Naive thymus-derived CD4-positive, alpha-beta T cell (primary cell): ENCODE data around the gene TOM1L2. TPM values are rescaled to one million over a fixed set of nuclear protein-coding genes. Genes with fewer than 3 reads are reported as not detected.
"Not testable (repeated sequence)": the region's sequence is repeated elsewhere in the genome, so short reads cannot be mapped to it uniquely, and the experiment has no call there.

Experiments used
- ATAC-seq: fragments of 150-1000 bp; cut with Tn5 transposase; 2 replicates; pipeline ENCODE4 v1.10.0; 2021; ENCODE audit warnings: mild to moderate bottlenecking, moderate library complexity
- CTCF ChIA-PET: fragments of 350-600 bp; sonication (Branson Sonifier 250); formaldehyde crosslinking; loops from one replicate; lab custom pipeline; 2021; ENCODE audit warnings: antibody characterized with exemption; lab: Charles Lee
- POLR2A ChIA-PET: fragments of 350-600 bp; sonication (Branson Sonifier 250); formaldehyde crosslinking; loops from one replicate; lab custom pipeline; 2021; ENCODE audit warnings: antibody characterized with exemption, inconsistent platforms; lab: Charles Lee
- DNase-seq, 9 donors: peaks; one replicate each; pipeline versions ENCODE4 v3.0.0 to v3.0.0-alpha.2; 2020 to 2022; ENCODE audit warnings: mixed read lengths in 1 of 9
- H3K27ac ChIP-seq: one replicate; pipeline ENCODE4 v1.7.0; 2013; ENCODE audit warnings: mild to moderate bottlenecking, low read depth, low read length, moderate library complexity
- H3K27me3 ChIP-seq, 2 donors: one replicate each; pipeline ENCODE4 v1.7.0; 2013; ENCODE audit warnings: low read length in 2 of 2, mild to moderate bottlenecking in 2 of 2, moderate library complexity in 2 of 2; ENCODE audit not compliant: control insufficient read depth in 2 of 2, insufficient read depth in 2 of 2
- H3K36me3 ChIP-seq, 3 experiments: 1 replicate in 2 of 3; 2 replicates in 1 of 3; pipeline ENCODE4 v1.7.0; 2013; ENCODE audit warnings: low read length in 3 of 3, mild to moderate bottlenecking in 3 of 3, moderate library complexity in 1 of 3; ENCODE audit not compliant: insufficient read depth in 3 of 3, control insufficient read depth in 2 of 3
- H3K4me1 ChIP-seq, 2 donors: one replicate each; pipeline ENCODE4 v1.7.0; 2013; ENCODE audit warnings: low read length in 2 of 2, mild to moderate bottlenecking in 2 of 2, moderate library complexity in 1 of 2; ENCODE audit not compliant: control insufficient read depth in 2 of 2, insufficient read depth in 2 of 2
- H3K4me3 ChIP-seq: 2 replicates; pipeline ENCODE4 v1.7.0; 2013; ENCODE audit warnings: mild to moderate bottlenecking, low read length
- H3K9me3 ChIP-seq, 3 experiments: 1 replicate in 2 of 3; 2 replicates in 1 of 3; pipeline ENCODE4 v1.7.0; 2013; ENCODE audit warnings: low read length in 3 of 3; ENCODE audit not compliant: control insufficient read depth in 2 of 3
- H3K27ac Mint-ChIP-seq, 9 donors: one replicate each; pipeline ENCODE4 v1.8.0; 2020 to 2022; ENCODE audit warnings: mixed read lengths in 9 of 9, mild to moderate bottlenecking in 8 of 9, moderate library complexity in 5 of 9, inconsistent platforms in 2 of 9
- H3K27me3 Mint-ChIP-seq, 5 donors: one replicate each; pipeline ENCODE4 v1.8.0; 2021 to 2022; ENCODE audit warnings: mixed read lengths in 5 of 5, mild to moderate bottlenecking in 1 of 5
- H3K36me3 Mint-ChIP-seq, 5 donors: one replicate each; pipeline ENCODE4 v1.8.0; 2020 to 2022; ENCODE audit warnings: mixed read lengths in 5 of 5, mild to moderate bottlenecking in 3 of 5, inconsistent platforms in 1 of 5
- H3K4me1 Mint-ChIP-seq, 7 donors: one replicate each; pipeline ENCODE4 v1.8.0; 2020 to 2022; ENCODE audit warnings: mixed read lengths in 7 of 7, mild to moderate bottlenecking in 3 of 7, inconsistent platforms in 1 of 7
- H3K4me3 Mint-ChIP-seq, 10 donors: one replicate each; pipeline ENCODE4 v1.8.0; 2020 to 2022; ENCODE audit warnings: mild to moderate bottlenecking in 10 of 10, mixed read lengths in 10 of 10, moderate library complexity in 6 of 10, inconsistent platforms in 2 of 10
- H3K9me3 Mint-ChIP-seq, 11 donors: one replicate each; pipeline ENCODE4 v1.8.0; 2020 to 2022; ENCODE audit warnings: mixed read lengths in 11 of 11, mild to moderate bottlenecking in 4 of 11, inconsistent platforms in 1 of 11, moderate library complexity in 1 of 11
- intact Hi-C, 2 donors: fragments of 100-400 bp; cut with micrococcal nuclease; formaldehyde crosslinking; loops; one replicate each; pipeline ENCODE4 v1.15.1; 2023
- polyA plus RNA-seq, 2 donors: library from polyadenylated mRNA; unstranded; fragments of 300-500 nt; fragmentation: Illumina TruSeq; gene quantifications; one replicate each; pipeline ENCODE4 v1.2.3, GENCODE V29; 2021
- total RNA-seq, 6 experiments: library from RNA in 5 of 6; stranded (reverse) in 5 of 6; gene quantifications; 1 replicate in 5 of 6; 2 replicates in 1 of 6; pipeline ENCODE4 v1.2.3 and lab custom pipeline; 2021 to 2026

Gene TOM1L2
- total and polyA plus RNA-seq, 7 experiments from 2014 or later = 6.9 to 84.1 (median 61.0) TPM

DNA sequence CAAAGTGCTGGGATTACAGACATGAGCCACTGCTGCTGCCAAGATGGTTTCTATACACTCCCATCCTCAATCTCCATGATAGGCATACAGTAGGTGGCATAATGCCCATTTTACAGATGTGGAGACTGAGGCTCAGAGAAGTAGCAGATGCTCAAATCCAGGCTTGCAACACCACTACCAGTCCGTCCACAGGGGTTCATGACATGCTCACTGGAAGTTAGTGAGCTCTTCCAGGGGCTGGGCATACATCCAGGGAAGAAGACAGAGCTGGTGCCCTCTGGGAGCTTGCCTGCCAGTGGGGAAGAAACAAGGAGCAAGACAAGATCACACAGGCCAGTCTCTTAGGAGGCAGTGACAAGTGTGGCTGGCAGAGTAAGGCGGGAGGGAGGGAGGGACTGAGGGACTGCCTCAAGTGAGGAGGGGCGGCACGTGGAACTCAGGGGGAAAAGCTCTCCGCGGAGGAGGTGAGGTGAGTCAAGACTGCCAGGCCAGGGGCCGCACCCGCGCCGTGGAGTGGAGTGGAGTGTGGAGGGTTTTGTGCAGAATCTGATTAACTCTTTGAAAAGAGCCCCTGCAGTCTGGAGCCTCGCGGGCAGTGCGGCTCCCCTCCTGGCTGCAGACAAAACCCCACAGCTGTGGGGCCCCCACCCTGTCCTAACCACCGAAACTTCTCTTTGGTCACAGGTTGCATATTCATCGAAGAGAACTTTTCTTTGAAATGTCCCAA, 163.3 kb downstream of the TOM1L2 start:
- intact Hi-C loops = no loop called here
- Mint-ChIP-seq H3K9me3 (peaks cover 0 to 2% (median 0%) of the 10 kb centered on the region in 11 donors), H3K4me3 (peak overlapping the region in 1 of 10 donors; percentile 43), H3K27me3 (no peaks in the 10 kb centered on the region), H3K4me1 (peaks cover 7 to 18% (median 11%) of the 10 kb centered on the region in 7 donors), H3K27ac (peak overlapping the region in 3 of 9 donors; percentile 11 to 79 (median 17)), H3K36me3 (peaks cover 2 to 10% (median 8%) of the 10 kb centered on the region in 5 donors)
- ChIA-PET POLR2A (interaction anchor here (0.7 kb wide), 1 partner anchor 25 kb away, joined by 4 read pairs; no protein-coding TSS in a partner anchor), CTCF (interaction anchor here (0.9 kb wide), 1 partner anchor 52 kb away, joined by 3 read pairs; no protein-coding TSS in a partner anchor)
- DNase-seq (no peak), ATAC-seq (no peak)
- peaks cover 0 to 53% (median 0%) of the 10 kb centered on the region in 3 experiments for H3K36me3 ChIP-seq
- no peak overlapping the region for H3K4me3 ChIP-seq
- no peaks in the 10 kb centered on the region for H3K9me3 ChIP-seq
- no peaks in the 10 kb centered on the region for H3K27me3 ChIP-seq
- peaks cover 6 to 9% of the 10 kb centered on the region in 2 donors for H3K4me1 ChIP-seq
- no peak overlapping the region for H3K27ac ChIP-seq

DNA sequence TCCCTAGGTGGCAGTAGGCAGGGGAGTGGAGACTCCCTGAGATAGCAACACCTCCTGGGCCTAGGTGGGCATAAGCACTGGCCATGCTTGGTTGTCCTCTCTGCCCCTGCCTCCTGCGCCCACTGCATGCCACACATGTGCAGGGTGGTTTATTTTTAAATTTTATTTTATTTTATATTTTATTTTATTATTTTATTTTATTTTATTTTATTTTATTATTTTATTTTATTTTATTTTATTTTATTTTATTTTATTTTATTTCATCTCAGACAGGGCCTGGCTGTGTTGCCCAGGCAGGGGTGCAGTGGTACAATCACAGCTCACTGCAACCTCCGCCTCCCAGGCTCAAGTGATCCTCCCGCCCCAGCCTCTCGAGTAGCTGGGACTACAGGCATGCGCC, 164.0 kb downstream of the TOM1L2 start:
- H3K4me1 ChIP-seq, ATAC-seq, DNase-seq, H3K27me3 Mint-ChIP-seq, H3K4me3 Mint-ChIP-seq, H3K27ac ChIP-seq, intact Hi-C loops, H3K9me3 ChIP-seq, H3K27me3 ChIP-seq, H3K9me3 Mint-ChIP-seq, H3K4me3 ChIP-seq: not testable (repeated sequence)
- H3K4me1 Mint-ChIP-seq = peaks cover 7 to 18% (median 11%) of the 10 kb centered on the region in 7 donors
- H3K36me3 Mint-ChIP-seq = peaks cover 5 to 13% (median 9%) of the 10 kb centered on the region in 5 donors
- H3K36me3 ChIP-seq = peaks cover 0 to 50% (median 0%) of the 10 kb centered on the region in 3 experiments
- peak overlapping the region in 2 of 9 donors; percentile 17 to 79 for H3K27ac Mint-ChIP-seq
- CTCF ChIA-PET = interaction anchor here (0.6 to 0.9 kb wide), 3 partner anchors 52 to 225 kb away, joined by 3 to 5 read pairs (median 3); no protein-coding TSS in a partner anchor
- POLR2A ChIA-PET = interaction anchor here (0.7 kb wide), 1 partner anchor 26 kb away, joined by 4 read pairs; no protein-coding TSS in a partner anchor

DNA sequence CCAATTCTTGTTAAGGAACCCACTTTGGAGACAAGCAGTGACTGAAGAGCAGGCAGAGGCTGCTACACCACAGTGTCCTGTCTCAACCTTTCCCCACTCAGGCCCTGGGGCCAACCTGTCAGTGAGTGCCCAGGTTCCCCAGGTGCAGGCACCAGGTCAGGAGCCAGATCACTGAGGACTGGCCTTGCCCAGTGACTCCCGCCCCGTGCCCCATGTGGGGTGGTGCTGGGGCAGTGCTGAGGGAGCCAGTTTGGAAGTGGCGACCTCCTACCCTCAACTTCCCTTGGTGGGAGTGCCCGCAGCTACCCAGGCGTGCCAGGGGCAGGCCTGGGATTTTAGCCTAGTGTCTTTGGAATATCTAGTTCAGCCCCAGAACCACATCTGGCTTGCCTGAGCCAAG, 164.8 kb downstream of the TOM1L2 start:
- ATAC-seq = no peak
- peaks cover 5 to 12% (median 9%) of the 10 kb centered on the region in 5 donors for H3K36me3 Mint-ChIP-seq
- POLR2A ChIA-PET = no interaction called here

DNA sequence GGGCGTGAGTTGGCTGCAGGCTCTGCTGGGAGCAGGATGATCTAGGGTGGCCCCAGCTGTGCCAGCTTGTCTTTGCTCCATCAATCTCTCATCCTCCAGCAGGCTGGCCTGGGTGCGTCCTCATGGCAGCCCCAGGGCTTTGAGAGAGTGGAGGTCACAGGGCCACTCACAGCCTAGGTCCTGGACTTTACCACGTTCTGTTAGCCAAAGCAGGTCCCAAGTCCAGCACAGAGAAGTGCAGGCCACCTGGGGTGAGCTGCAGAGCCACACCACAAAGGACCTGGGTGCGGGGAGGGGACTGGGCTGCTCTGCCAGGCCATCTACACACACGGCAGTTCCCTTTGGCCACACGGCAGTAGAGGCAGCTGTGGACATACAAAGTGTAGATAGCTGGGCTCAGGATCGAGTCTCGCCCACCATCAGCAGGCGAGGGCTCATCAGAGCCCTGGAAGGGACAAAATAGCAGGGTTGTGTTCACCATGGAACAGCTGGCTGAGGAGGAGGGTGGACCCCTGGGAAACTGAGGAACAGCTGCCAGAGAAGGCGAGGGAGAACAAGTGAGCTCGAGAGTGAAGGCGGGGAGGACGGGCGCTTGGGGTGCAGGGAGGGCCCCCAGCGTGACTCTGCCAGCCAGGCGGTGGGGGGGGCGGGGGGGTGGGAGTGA, 165.5 kb downstream of the TOM1L2 start:
- CTCF ChIA-PET = interaction anchor here (1.0 kb wide), 1 partner anchor 112 kb away, joined by 3 read pairs; no protein-coding TSS in a partner anchor
- Histone ChIP-seq H3K4me1 (no peaks in the 10 kb centered on the region), H3K27me3 (no peaks in the 10 kb centered on the region), H3K36me3 (peaks cover 0 to 36% (median 0%) of the 10 kb centered on the region in 3 experiments), H3K9me3 (no peaks in the 10 kb centered on the region), H3K27ac (no peak overlapping the region), H3K4me3 (no peak overlapping the region)
- intact Hi-C loops = no loop called here
- peaks cover 1 to 13% (median 6%) of the 10 kb centered on the region in 7 donors for H3K4me1 Mint-ChIP-seq
- no peak for DNase-seq
- no peaks in the 10 kb centered on the region for H3K9me3 Mint-ChIP-seq
- H3K27ac Mint-ChIP-seq = peak overlapping the region in 4 of 9 donors; percentile 11 to 52 (median 34)
- no peaks in the 10 kb centered on the region for H3K27me3 Mint-ChIP-seq
- ATAC-seq = no peak
- peak overlapping the region in 1 of 10 donors; percentile 59 for H3K4me3 Mint-ChIP-seq
- peaks cover 5 to 10% (median 8%) of the 10 kb centered on the region in 5 donors for H3K36me3 Mint-ChIP-seq
- POLR2A ChIA-PET = interaction anchor here (0.6 to 1.3 kb wide), 2 partner anchors 14 to 85 kb away, joined by 3 to 5 read pairs; no protein-coding TSS in a partner anchor

More for the DNA sequence above, 164.8 kb downstream of the TOM1L2 start:
- H3K36me3 ChIP-seq = peaks cover 0 to 42% (median 0%) of the 10 kb centered on the region in 3 experiments
- Mint-ChIP-seq H3K4me3 (no peak overlapping the region), H3K27me3 (no peaks in the 10 kb centered on the region), H3K9me3 (no peaks in the 10 kb centered on the region), H3K4me1 (peaks cover 7 to 13% (median 11%) of the 10 kb centered on the region in 7 donors), H3K27ac (no peak overlapping the region)
- H3K4me3 ChIP-seq = no peak overlapping the region
- no peaks in the 10 kb centered on the region for H3K27me3 ChIP-seq
- CTCF ChIA-PET = interaction anchor here (0.7 kb wide), 1 partner anchor 226 kb away, joined by 5 read pairs; no protein-coding TSS in a partner anchor
- no peak overlapping the region for H3K27ac ChIP-seq
- H3K4me1 ChIP-seq = peaks cover 6% of the 10 kb centered on the region in 2 donors
- DNase-seq = no peak
- intact Hi-C loops = no loop called here
- no peaks in the 10 kb centered on the region for H3K9me3 ChIP-seq

- Mint-ChIP-seq H3K9me3 (no peaks in the 10 kb centered on the region), H3K36me3 (peaks cover 5 to 9% (median 8%) of the 10 kb centered on the region in 5 donors), H3K4me3 (no peak overlapping the region), H3K27me3 (no peaks in the 10 kb centered on the region), H3K27ac (peak overlapping the region in 7 of 9 donors; percentile 13 to 78 (median 52)), H3K4me1 (peaks cover 0 to 11% (median 5%) of the 10 kb centered on the region in 7 donors)
- H3K9me3 ChIP-seq = no peaks in the 10 kb centered on the region
- no peak overlapping the region for H3K4me3 ChIP-seq
- intact Hi-C loops = no loop called here
- DNase-seq (no peak), ATAC-seq (no peak)
- no peak overlapping the region for H3K27ac ChIP-seq
- H3K27me3 ChIP-seq = no peaks in the 10 kb centered on the region
- H3K4me1 ChIP-seq = no peaks in the 10 kb centered on the region
- POLR2A ChIA-PET = interaction anchor here (0.5 to 1.3 kb wide), 3 partner anchors 13 to 86 kb away, joined by 3 to 5 read pairs (median 3); no protein-coding TSS in a partner anchor
- CTCF ChIA-PET = interaction anchor here (1.0 kb wide), 1 partner anchor 113 kb away, joined by 3 read pairs; no protein-coding TSS in a partner anchor
- peaks cover 0 to 32% (median 0%) of the 10 kb centered on the region in 3 experiments for H3K36me3 ChIP-seq
Measured at GRCh38 chr17:17806035-17806434, 166.2 kb downstream of the TOM1L2 start.

DNA sequence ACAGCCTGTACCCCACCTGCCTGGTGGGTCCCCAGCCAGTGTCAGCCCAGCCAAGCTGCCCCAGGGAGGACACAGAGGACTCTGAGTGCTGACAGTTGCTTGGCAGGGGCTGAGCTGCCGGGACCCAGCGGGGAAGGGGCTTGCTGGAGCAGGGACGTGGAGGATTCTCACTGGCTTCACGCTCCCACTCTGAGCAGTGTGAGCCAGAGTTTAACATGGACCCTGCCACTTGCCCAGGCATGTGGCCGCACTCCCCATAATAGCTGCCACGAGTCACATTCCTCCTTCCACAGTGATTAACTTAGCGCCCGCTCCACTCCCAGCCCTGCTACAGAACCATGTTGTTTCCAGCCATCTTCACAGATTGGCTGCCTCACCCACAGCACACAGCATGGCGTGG, 166.6 kb downstream of the TOM1L2 start:
- Histone ChIP-seq H3K4me1 (no peaks in the 10 kb centered on the region), H3K27me3 (no peaks in the 10 kb centered on the region), H3K9me3 (no peaks in the 10 kb centered on the region), H3K36me3 (peaks cover 0 to 28% (median 0%) of the 10 kb centered on the region in 3 experiments), H3K27ac (no peak overlapping the region), H3K4me3 (no peak overlapping the region)
- ATAC-seq = no peak
- DNase-seq = no peak
- Mint-ChIP-seq H3K4me1 (peaks cover 0 to 11% (median 5%) of the 10 kb centered on the region in 7 donors), H3K4me3 (no peak overlapping the region), H3K27me3 (no peaks in the 10 kb centered on the region), H3K9me3 (no peaks in the 10 kb centered on the region), H3K27ac (peak overlapping the region in 5 of 9 donors; percentile 24 to 78 (median 52)), H3K36me3 (peaks cover 5 to 9% (median 8%) of the 10 kb centered on the region in 5 donors)
- POLR2A ChIA-PET = interaction anchor here (0.5 to 1.3 kb wide), 3 partner anchors 13 to 63 kb away, joined by 3 to 5 read pairs (median 3); no protein-coding TSS in a partner anchor
- intact Hi-C loops = no loop called here
- CTCF ChIA-PET = no interaction called here
